K562 (cell line): ENCODE results near the gene DXO. TPM values are rescaled to one million over a fixed set of nuclear protein-coding genes. Genes with fewer than 3 reads are reported as not detected.
A peak's percentile ranks its signal among the peaks of the same experiment; 100 is the strongest.

Experiments used
- ASH1L ChIP-seq: fragments of 450-650 bp; IDR thresholded peaks from 2 replicates; pipeline ENCODE4 v1.6.1; 2018; ENCODE audit warnings: borderline replicate concordance, mild to moderate bottlenecking, low read depth; ENCODE audit not compliant: partially characterized antibody
- BCL6 ChIP-seq: fragments of 250-450 bp; sonication (Bioruptor Pico); IDR thresholded peaks from 2 replicates; pipeline ENCODE4 v1.4.0; 2020
- BMI1 ChIP-seq: fragments of 150-350 bp; IDR thresholded peaks from 2 replicates; pipeline ENCODE4 v1.6.1; 2014; ENCODE audit warnings: low read length
- BRF1 ChIP-seq: IDR thresholded peaks from 3 replicates; pipeline ENCODE4 v1.6.1; 2011; ENCODE audit warnings: borderline replicate concordance, mild to moderate bottlenecking; ENCODE audit not compliant: insufficient read length; ENCODE audit errors: extremely low read depth
- CCNT2 ChIP-seq: IDR thresholded peaks from 2 replicates; pipeline ENCODE4 v1.6.1; 2011; ENCODE audit warnings: borderline replicate concordance, low read depth, mild to moderate bottlenecking, moderate library complexity, mixed read lengths, low read length; ENCODE audit not compliant: insufficient read length; ENCODE audit errors: extremely low read depth
- CEBPG ChIP-seq, 3 experiments: fragments of 200-800 bp in 1 of 3; sonication (Bioruptor generic) in 1 of 3; sonication (generic) in 1 of 3; formaldehyde crosslinking in 1 of 3; IDR thresholded peaks in 2 of 3; conservative IDR thresholded peaks in 1 of 3; 2 replicates each; pipeline versions ENCODE4 v1.6.1 to v1.8.0; 2016 to 2022; ENCODE audit warnings: missing compliant biosample characterization in 2 of 3, missing genetic modification characterization in 2 of 3, mild to moderate bottlenecking in 1 of 3, missing genetic modification reagents in 1 of 3
- ETV6 ChIP-seq, 3 experiments: fragments of 150-350 bp in 1 of 3; sonication (generic) in 1 of 3; formaldehyde crosslinking in 1 of 3; IDR thresholded peaks; 2 replicates each; pipeline versions ENCODE4 v1.6.1 to v1.8.0; 2014 to 2022; ENCODE audit warnings: borderline replicate concordance in 2 of 3, low read depth in 2 of 3, antibody characterized with exemption in 1 of 3, low read length in 1 of 3, mild to moderate bottlenecking in 1 of 3, missing genetic modification reagents in 1 of 3
- POLR2H ChIP-seq: IDR thresholded peaks from 2 replicates; pipeline ENCODE4 v1.6.1; 2016; ENCODE audit warnings: missing genetic modification characterization, low read depth, mild to moderate bottlenecking, control low read depth, missing compliant biosample characterization, moderate library complexity
- SAFB2 ChIP-seq: fragments of 200-400 bp; formaldehyde crosslinking; IDR thresholded peaks from 2 replicates; pipeline ENCODE4 v1.6.1; 2018; ENCODE audit warnings: borderline replicate concordance, low read length, low read depth, moderate library complexity; ENCODE audit not compliant: severe bottlenecking
- ZNF197 ChIP-seq: fragments of 200-800 bp; sonication (Bioruptor generic); IDR thresholded peaks from 2 replicates; pipeline ENCODE4 v1.6.1; 2016; ENCODE audit warnings: low read depth, missing genetic modification characterization, missing compliant biosample characterization
- polyA plus RNA-seq, 8 experiments: library from polyadenylated mRNA; depleted of rRNA in 4 of 8; stranded (reverse) in 5 of 8; unstranded in 3 of 8; fragments of >200 nt; fragmentation: Nextera tagmentation in 2 of 8; fragmentation: Illumina TruSeq in 1 of 8; extraction: Ambion mirVana in 2 of 8; extraction: Trizol in 1 of 8; gene quantifications; 2 replicates each; pipeline versions ENCODE4 v1.2.1 to v1.2.3, GENCODE V29; 2011 to 2014; ENCODE audit warnings: inconsistent platforms in 1 of 8, missing spikeins in 1 of 8
- total RNA-seq, 7 experiments: library from RNA; depleted of rRNA in 6 of 7; stranded (reverse); fragments of >200 nt in 6 of 7; fragmentation: Illumina TruSeq in 2 of 7; extraction: Trizol in 2 of 7; gene quantifications; 2 replicates each; pipeline versions ENCODE4 v1.2.1 to v1.2.3, GENCODE V29; 2011 to 2021; ENCODE audit warnings: low replicate concordance in 1 of 7
- TF ChIP-seq, protein P1 (sequence below), 2 experiments: fragments of 450-650 bp; formaldehyde crosslinking in 1 of 2; IDR thresholded peaks; 2 replicates each; pipeline versions ENCODE4 v1.4.0 to v1.6.1; 2014 to 2020; ENCODE audit warnings: mild to moderate bottlenecking in 2 of 2, borderline replicate concordance in 1 of 2, low read depth in 1 of 2
- TF ChIP-seq, protein P2 (sequence below), 3 experiments: fragments of 200-800 bp in 1 of 3; sonication (Bioruptor generic) in 1 of 3; sonication (generic) in 1 of 3; formaldehyde crosslinking in 1 of 3; IDR thresholded peaks; 2 replicates each; pipeline versions ENCODE4 v1.6.1 to v1.8.0; 2016 to 2022; ENCODE audit warnings: mild to moderate bottlenecking in 2 of 3, missing compliant biosample characterization in 2 of 3, missing genetic modification characterization in 2 of 3, missing genetic modification reagents in 1 of 3

The DXO gene
- total and polyA plus RNA-seq, 9 of the 15 experiments (the other 6 are each of a cell fraction or from before 2014, with no cell fraction given): 6.4 to 35.1 (median 19.4) TPM

DNA sequence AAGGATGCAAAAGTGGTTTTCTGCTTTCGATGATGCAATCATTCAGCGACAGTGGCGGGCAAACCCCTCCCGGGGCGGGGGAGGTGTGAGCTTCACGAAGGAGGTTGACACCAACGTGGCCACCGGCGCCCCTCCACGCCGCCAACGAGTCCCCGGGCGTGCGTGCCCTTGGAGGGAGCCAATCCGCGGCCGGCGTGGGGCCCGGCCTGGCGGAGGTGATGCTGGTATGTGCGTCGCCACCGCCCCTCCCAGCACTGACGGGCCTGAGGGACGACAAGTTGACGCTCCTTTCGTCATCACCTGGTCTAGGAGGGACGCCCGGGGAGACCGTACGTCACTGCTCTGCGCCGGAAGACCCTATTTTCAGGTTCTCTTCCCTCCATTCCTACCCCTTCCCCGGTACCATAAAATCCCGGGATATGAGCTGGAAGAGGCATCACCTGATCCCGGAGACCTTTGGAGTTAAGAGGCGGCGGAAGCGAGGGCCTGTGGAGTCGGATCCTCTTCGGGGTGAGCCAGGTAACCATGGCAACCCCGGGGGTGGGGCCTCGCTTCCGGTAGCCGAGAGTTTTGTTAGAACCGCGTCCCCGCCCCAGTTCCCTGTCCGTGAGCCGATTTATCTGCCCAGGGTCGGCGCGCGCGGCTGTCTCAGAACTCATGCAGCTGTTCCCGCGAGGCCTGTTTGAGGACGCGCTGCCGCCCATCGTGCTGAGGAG is at the start of gene DXO (continued):
- TF ChIP-seq CCNT2: peak; percentile 90
- TF ChIP-seq ZNF197 (CRISPR knock-in tag): no peak; the same call in 1 of the 2 replicates
- peak; percentile 84 for TF ChIP-seq POLR2H (tag)
- TF ChIP-seq, protein P1, sequence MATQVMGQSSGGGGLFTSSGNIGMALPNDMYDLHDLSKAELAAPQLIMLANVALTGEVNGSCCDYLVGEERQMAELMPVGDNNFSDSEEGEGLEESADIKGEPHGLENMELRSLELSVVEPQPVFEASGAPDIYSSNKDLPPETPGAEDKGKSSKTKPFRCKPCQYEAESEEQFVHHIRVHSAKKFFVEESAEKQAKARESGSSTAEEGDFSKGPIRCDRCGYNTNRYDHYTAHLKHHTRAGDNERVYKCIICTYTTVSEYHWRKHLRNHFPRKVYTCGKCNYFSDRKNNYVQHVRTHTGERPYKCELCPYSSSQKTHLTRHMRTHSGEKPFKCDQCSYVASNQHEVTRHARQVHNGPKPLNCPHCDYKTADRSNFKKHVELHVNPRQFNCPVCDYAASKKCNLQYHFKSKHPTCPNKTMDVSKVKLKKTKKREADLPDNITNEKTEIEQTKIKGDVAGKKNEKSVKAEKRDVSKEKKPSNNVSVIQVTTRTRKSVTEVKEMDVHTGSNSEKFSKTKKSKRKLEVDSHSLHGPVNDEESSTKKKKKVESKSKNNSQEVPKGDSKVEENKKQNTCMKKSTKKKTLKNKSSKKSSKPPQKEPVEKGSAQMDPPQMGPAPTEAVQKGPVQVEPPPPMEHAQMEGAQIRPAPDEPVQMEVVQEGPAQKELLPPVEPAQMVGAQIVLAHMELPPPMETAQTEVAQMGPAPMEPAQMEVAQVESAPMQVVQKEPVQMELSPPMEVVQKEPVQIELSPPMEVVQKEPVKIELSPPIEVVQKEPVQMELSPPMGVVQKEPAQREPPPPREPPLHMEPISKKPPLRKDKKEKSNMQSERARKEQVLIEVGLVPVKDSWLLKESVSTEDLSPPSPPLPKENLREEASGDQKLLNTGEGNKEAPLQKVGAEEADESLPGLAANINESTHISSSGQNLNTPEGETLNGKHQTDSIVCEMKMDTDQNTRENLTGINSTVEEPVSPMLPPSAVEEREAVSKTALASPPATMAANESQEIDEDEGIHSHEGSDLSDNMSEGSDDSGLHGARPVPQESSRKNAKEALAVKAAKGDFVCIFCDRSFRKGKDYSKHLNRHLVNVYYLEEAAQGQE (IDR thresholded peaks at IDR 0.05; ENCODE audit: borderline replicate concordance): peak; percentile 41
- TF ChIP-seq, protein P1 (CRISPR knock-in tag; IDR thresholded peaks at IDR 0.05; ENCODE audit: low read depth): peak; percentile 79; the same call in 1 of the 2 replicates
- TF ChIP-seq BCL6 (CRISPR knock-in tag): no peak
- TF ChIP-seq SAFB2: no peak
- peak; percentile 55 for TF ChIP-seq ASH1L
- 0 out of 4 replicates have a peak, but pooled peaks of 1 of the 2 experiments have one; percentile 14 for TF ChIP-seq ETV6 (IDR thresholded peaks at IDR 0.05; ENCODE audit: borderline replicate concordance in 1 of 2, low read depth in 2 of 2, low read length in 1 of 2)
- no peak for TF ChIP-seq ETV6 (CRISPR knock-in tag; IDR thresholded peaks at IDR 0.05; ENCODE audit: borderline replicate concordance)
- TF ChIP-seq BRF1: no peak
- TF ChIP-seq BMI1: peak; percentile 97
- TF ChIP-seq, protein P2, sequence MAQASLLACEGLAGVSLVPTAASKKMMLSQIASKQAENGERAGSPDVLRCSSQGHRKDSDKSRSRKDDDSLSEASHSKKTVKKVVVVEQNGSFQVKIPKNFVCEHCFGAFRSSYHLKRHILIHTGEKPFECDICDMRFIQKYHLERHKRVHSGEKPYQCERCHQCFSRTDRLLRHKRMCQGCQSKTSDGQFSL (CRISPR knock-in tag; IDR thresholded peaks at IDR 0.05): peak; percentile 94; the same call in 1 of the 2 replicates
- TF ChIP-seq, protein P2 (tag; IDR thresholded peaks at IDR 0.05): peak in 1 of 2 experiments; percentile 92; a peak in 2 of 4 replicates
- peak; percentile 98 for TF ChIP-seq CEBPG (CRISPR knock-in tag; IDR thresholded peaks at IDR 0.05)
- peak; percentile 100 for TF ChIP-seq CEBPG (tag; conservative IDR thresholded peaks at IDR 0.05 in 1 of 2, IDR thresholded peaks at IDR 0.05 in 1 of 2)
